HL-60 (cell line): ENCODE results near the gene P2RX3.

Experiments
- GABPA ChIP-seq: IDR thresholded peaks from 2 replicates; pipeline ENCODE4 v1.6.1; 2012; ENCODE audit warnings: low read depth
- TF ChIP-seq, protein P1 (sequence below): IDR thresholded peaks from one replicate; pipeline ENCODE4 v1.5.1; 2011; ENCODE audit warnings: low read length, control low read depth, inconsistent platforms; ENCODE audit not compliant: insufficient read depth
- TF ChIP-seq, protein P2 (sequence below): IDR thresholded peaks from 2 replicates; pipeline ENCODE4 v1.6.1; 2012; ENCODE audit warnings: low read depth; ENCODE audit not compliant: insufficient replicate concordance

GRCh38 chr11:57357310-57357709, 19.2 kb downstream of the P2RX3 start:
- TF ChIP-seq, protein P1, sequence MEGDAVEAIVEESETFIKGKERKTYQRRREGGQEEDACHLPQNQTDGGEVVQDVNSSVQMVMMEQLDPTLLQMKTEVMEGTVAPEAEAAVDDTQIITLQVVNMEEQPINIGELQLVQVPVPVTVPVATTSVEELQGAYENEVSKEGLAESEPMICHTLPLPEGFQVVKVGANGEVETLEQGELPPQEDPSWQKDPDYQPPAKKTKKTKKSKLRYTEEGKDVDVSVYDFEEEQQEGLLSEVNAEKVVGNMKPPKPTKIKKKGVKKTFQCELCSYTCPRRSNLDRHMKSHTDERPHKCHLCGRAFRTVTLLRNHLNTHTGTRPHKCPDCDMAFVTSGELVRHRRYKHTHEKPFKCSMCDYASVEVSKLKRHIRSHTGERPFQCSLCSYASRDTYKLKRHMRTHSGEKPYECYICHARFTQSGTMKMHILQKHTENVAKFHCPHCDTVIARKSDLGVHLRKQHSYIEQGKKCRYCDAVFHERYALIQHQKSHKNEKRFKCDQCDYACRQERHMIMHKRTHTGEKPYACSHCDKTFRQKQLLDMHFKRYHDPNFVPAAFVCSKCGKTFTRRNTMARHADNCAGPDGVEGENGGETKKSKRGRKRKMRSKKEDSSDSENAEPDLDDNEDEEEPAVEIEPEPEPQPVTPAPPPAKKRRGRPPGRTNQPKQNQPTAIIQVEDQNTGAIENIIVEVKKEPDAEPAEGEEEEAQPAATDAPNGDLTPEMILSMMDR: no peak
- TF ChIP-seq GABPA: no peak
- TF ChIP-seq, protein P2, sequence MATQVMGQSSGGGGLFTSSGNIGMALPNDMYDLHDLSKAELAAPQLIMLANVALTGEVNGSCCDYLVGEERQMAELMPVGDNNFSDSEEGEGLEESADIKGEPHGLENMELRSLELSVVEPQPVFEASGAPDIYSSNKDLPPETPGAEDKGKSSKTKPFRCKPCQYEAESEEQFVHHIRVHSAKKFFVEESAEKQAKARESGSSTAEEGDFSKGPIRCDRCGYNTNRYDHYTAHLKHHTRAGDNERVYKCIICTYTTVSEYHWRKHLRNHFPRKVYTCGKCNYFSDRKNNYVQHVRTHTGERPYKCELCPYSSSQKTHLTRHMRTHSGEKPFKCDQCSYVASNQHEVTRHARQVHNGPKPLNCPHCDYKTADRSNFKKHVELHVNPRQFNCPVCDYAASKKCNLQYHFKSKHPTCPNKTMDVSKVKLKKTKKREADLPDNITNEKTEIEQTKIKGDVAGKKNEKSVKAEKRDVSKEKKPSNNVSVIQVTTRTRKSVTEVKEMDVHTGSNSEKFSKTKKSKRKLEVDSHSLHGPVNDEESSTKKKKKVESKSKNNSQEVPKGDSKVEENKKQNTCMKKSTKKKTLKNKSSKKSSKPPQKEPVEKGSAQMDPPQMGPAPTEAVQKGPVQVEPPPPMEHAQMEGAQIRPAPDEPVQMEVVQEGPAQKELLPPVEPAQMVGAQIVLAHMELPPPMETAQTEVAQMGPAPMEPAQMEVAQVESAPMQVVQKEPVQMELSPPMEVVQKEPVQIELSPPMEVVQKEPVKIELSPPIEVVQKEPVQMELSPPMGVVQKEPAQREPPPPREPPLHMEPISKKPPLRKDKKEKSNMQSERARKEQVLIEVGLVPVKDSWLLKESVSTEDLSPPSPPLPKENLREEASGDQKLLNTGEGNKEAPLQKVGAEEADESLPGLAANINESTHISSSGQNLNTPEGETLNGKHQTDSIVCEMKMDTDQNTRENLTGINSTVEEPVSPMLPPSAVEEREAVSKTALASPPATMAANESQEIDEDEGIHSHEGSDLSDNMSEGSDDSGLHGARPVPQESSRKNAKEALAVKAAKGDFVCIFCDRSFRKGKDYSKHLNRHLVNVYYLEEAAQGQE: no peak
